Endothelial cell (in vitro differentiated cells): ENCODE measurements around the gene CHD6. TPM values are rescaled to one million over a fixed set of nuclear protein-coding genes. Genes with fewer than 3 reads are reported as not detected.
A peak's percentile ranks its signal among the peaks of the same experiment; 100 is the strongest.

ENCODE experiments used
- DNase-seq: peaks from one replicate; pipeline ENCODE4 v3.0.0; 2021; ENCODE audit warnings: low spot score
- H3K27ac Mint-ChIP-seq: one replicate; pipeline ENCODE4 v1.8.0; 2021; ENCODE audit warnings: mixed read lengths, inconsistent platforms; ENCODE audit not compliant: unreplicated experiment
- H3K27me3 Mint-ChIP-seq: one replicate; pipeline ENCODE4 v1.8.0; 2021; ENCODE audit warnings: mild to moderate bottlenecking, moderate library complexity, mixed read lengths, inconsistent platforms; ENCODE audit not compliant: unreplicated experiment
- H3K36me3 Mint-ChIP-seq: one replicate; pipeline ENCODE4 v1.8.0; 2021; ENCODE audit warnings: mild to moderate bottlenecking, low read depth, mixed read lengths, inconsistent platforms; ENCODE audit not compliant: unreplicated experiment
- H3K4me1 Mint-ChIP-seq: one replicate; pipeline ENCODE4 v1.8.0; 2021; ENCODE audit warnings: mild to moderate bottlenecking, mixed read lengths, inconsistent platforms; ENCODE audit not compliant: unreplicated experiment
- H3K4me3 Mint-ChIP-seq: one replicate; pipeline ENCODE4 v1.8.0; 2021; ENCODE audit warnings: mild to moderate bottlenecking, mixed read lengths, inconsistent platforms; ENCODE audit not compliant: unreplicated experiment
- H3K9me3 Mint-ChIP-seq: one replicate; pipeline ENCODE4 v1.8.0; 2021; ENCODE audit warnings: mixed read lengths, inconsistent platforms; ENCODE audit not compliant: unreplicated experiment
- CTCF ChIP-seq: fragments of 200-600 bp; sonication (generic); IDR thresholded peaks from one replicate; pipeline ENCODE4 v1.5.0; 2021; ENCODE audit warnings: antibody characterized with exemption; ENCODE audit not compliant: unreplicated experiment
- total RNA-seq: library from RNA; stranded (reverse); fragmentation: NEBNext Ultra II Directional; extraction: Animal tissue kit (Norgen Biotek cat#: 25700); gene quantifications from one replicate; pipeline ENCODE4 v1.2.1, GENCODE V29; 2021; ENCODE audit not compliant: unreplicated experiment

Gene CHD6
- total RNA-seq, 1 donor from 2014 or later = 71.8 TPM

GRCh38 chr20:41512624-41513023 is 105.6 kb downstream of the CHD6 start:
- peaks cover 22% of the 10 kb centered on the region for H3K36me3 Mint-ChIP-seq
- H3K27ac Mint-ChIP-seq = no peak overlapping the region
- DNase-seq = no peak
- H3K4me3 Mint-ChIP-seq = no peak overlapping the region
- TF ChIP-seq CTCF = no peak
- H3K4me1 Mint-ChIP-seq = peaks cover 69% of the 10 kb centered on the region
- no peaks in the 10 kb centered on the region for H3K9me3 Mint-ChIP-seq
- peaks cover 8% of the 10 kb centered on the region for H3K27me3 Mint-ChIP-seq

- Mint-ChIP-seq H3K36me3 (peaks cover 27% of the 10 kb centered on the region), H3K27me3 (peaks cover 8% of the 10 kb centered on the region), H3K4me3 (no peak overlapping the region), H3K9me3 (no peaks in the 10 kb centered on the region), H3K4me1 (peaks cover 63% of the 10 kb centered on the region), H3K27ac (peak overlapping the region; percentile 82)
- DNase-seq = no peak
- TF ChIP-seq CTCF = no peak
These were observed 107.2 kb downstream of the CHD6 start for GRCh38 chr20:41510847-41511450.

- Mint-ChIP-seq H3K36me3 (peaks cover 23% of the 10 kb centered on the region), H3K27me3 (peaks cover 7% of the 10 kb centered on the region), H3K4me1 (peaks cover 63% of the 10 kb centered on the region), H3K4me3 (no peak overlapping the region), H3K9me3 (no peaks in the 10 kb centered on the region), H3K27ac (peak overlapping the region; percentile 95)
- no peak for TF ChIP-seq CTCF
- DNase-seq = no peak
These were observed 108.0 kb downstream of the CHD6 start for GRCh38 chr20:41510224-41510623.

- no peak for DNase-seq
- no peaks in the 10 kb centered on the region for H3K9me3 Mint-ChIP-seq
- TF ChIP-seq CTCF = no peak
- peak overlapping the region; percentile 95 for H3K27ac Mint-ChIP-seq
- H3K27me3 Mint-ChIP-seq = peaks cover 7% of the 10 kb centered on the region
- peak overlapping the region; percentile 76 for H3K4me3 Mint-ChIP-seq
- peaks cover 20% of the 10 kb centered on the region for H3K36me3 Mint-ChIP-seq
- peaks cover 63% of the 10 kb centered on the region for H3K4me1 Mint-ChIP-seq
These were observed 108.6 kb downstream of the CHD6 start for GRCh38 chr20:41509316-41510200.

- H3K36me3 Mint-ChIP-seq = peaks cover 18% of the 10 kb centered on the region
- peak overlapping the region; percentile 95 for H3K27ac Mint-ChIP-seq
- peaks cover 60% of the 10 kb centered on the region for H3K4me1 Mint-ChIP-seq
- peak; percentile 12 for DNase-seq
- H3K4me3 Mint-ChIP-seq = peak overlapping the region; percentile 57
- no peaks in the 10 kb centered on the region for H3K9me3 Mint-ChIP-seq
- peaks cover 7% of the 10 kb centered on the region for H3K27me3 Mint-ChIP-seq
- no peak for TF ChIP-seq CTCF
These were observed 109.8 kb downstream of the CHD6 start for GRCh38 chr20:41508335-41508734.
